ENCODE measurements around the gene TUBB2B.
A peak's percentile ranks its signal among the peaks of the same experiment; 100 is the strongest.
"Not testable (repeated sequence)": the region's sequence is repeated elsewhere in the genome, so short reads cannot be mapped to it uniquely, and the experiment has no call there.

Gene TUBB2B

GRCh38 chr6:3209114-3210023 is 18.1 kb downstream of the TUBB2B start:
- DNase-seq, result peak; percentile 98

GRCh38 chr6:3208775-3209113 is 18.7 kb downstream of the TUBB2B start:
- DNase-seq, result no peak

DNA sequence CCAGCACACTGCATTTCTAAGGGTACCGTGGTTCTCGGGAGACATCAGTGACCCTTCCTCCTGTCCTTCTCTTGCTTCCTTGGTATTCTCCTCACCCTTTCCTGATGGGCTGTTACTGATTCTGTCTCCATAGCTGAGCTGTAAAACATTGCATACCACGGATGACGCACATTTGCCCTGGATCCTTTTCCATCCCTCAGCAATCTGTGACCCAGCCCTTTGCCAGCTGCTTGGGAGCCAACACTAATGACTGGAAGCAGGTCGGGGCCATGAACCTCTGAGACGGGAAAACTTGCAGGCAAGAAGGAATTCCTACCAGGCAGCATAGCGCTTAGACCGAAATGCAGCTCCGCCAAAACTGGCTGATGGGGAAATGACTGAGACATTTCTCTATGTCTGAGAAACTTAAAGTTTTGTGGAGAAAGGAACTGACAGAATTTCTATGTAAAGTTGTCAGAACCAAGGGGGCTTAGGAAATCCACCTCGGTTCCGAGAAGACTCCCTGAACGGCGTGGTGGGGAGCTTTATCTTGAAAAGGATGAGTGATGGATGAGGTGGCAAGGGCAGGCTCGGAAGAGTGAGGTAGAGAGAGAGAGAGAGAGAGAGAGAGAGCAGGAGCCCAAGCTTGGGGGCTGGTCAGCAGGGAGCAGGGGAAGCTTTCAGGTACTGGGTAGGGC is 19.2 kb downstream of the TUBB2B start:
- DNase-seq, result peak; percentile 92

GRCh38 chr6:3206339-3207015 is 21.0 kb downstream of the TUBB2B start:
- DNase-seq, result no peak

GRCh38 chr6:3205913-3206312 is 21.5 kb downstream of the TUBB2B start:
- peak; percentile 97 for DNase-seq

DNA sequence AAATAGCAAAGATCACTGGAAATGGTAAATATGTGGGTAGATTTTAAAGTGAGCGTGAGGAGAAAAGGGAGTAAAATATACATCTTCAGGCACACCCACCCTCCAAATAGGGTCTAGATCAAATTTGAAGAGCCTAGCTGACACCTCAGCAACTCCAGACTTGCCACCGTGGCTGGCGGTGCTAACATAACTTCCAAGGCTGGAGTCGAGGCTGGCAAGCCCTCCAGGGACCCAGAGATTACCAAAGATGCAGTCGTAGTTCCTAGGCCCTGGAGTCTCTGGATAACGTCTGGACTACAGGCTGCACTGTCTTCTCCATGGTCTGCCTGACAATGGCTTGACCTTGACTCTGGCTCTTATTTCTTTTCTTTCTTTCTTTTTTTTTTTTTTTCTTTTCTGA is 22.5 kb downstream of the TUBB2B start:
- DNase-seq, result no peak

DNA sequence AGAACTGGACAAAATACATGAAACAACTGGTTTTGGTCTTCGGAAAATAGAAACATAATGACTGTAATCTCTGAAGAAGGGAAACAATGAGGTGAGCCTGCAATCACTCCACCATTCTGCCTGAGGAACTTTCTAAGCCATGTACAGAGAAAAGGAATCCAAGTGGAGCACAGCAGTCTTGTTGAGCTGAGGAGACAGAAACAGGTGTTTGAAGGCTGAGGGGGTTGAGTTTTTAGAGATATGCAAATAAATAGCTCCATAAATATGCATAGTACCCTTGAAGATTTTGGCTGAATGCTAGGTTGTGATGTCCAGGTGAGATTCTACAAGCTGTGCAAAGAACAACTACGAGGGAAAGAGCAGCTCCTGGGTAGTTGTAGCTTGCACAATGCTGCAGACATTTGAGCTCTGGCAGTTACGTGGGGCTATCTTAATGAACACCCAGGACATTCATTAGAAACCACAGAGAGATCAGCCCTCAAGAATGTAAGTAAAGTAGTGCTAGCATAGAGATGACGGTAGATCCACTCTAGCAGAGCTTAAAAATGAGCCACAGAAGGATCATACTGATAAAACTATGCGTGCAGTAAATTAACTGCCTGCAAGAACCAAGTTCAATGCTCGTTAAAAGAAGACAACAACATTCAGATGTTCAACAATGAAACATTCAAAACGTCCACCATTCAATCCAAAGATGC is 24.3 kb downstream of the TUBB2B start:
- peak; percentile 65 for DNase-seq

GRCh38 chr6:3201388-3201787 is 26.1 kb downstream of the TUBB2B start:
- no peak for DNase-seq

GRCh38 chr6:3200682-3201081 is 26.8 kb downstream of the TUBB2B start:
- no peak for DNase-seq

DNA sequence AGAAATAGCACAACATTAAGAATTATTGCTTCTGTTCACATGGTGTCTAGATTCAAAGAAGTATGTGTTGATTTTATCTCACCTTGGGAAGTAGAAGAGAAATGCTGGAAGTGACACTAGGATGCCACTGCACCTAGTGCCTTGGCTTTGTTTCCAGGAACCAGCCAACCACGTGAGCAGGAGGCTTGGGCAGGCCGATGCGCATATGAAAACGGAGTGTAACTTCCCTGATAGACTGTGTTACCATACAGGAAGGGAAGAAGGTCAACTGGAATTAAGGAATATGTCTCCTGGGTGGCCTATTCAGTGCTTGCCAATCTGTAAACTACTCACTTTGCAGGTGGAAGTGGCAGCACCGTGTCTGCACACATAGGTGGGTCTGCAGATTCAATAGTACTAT is 28.1 kb downstream of the TUBB2B start:
- DNase-seq, result no peak

GRCh38 chr6:3197734-3198133 is 29.7 kb downstream of the TUBB2B start:
- DNase-seq, result not testable (repeated sequence)

DNA sequence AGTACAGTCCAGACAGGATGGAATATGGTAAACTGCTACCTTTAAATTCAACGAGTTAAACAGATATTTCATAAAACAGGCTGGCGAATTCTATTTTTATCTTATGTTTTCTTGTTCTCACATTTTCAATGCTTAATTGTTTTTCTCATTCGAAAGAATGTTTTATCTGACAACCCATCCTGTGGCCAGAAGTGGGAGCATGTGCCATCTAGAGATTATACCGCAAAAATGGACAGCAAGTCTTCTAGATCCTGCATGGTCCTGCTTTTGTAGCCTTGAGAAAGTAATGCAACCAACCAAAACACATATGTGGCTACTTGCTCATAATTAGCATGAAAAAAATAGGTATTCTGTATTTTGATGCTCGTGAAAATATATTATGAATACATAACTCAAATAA is 30.7 kb downstream of the TUBB2B start:
- DNase-seq, result no peak

GRCh38 chr6:3195695-3196497 is 31.6 kb downstream of the TUBB2B start:
- no peak for DNase-seq

DNA sequence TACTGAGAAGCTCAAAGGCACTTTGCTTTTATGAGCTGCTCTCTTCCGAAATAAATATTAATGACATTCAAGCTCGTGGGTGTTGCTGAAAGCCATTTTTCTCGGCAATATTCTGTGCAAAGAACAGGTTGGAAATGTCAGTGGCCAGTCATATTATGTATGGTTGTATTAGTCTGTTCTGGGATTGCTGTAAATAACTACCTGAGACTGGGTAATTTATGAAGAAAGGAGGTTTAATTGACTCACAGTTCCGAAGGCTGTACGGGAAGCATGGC is 32.1 kb downstream of the TUBB2B start:
- no peak for DNase-seq

- DNase-seq, result peak; percentile 37
These were observed 32.7 kb downstream of the TUBB2B start for GRCh38 chr6:3194535-3195419.

DNA sequence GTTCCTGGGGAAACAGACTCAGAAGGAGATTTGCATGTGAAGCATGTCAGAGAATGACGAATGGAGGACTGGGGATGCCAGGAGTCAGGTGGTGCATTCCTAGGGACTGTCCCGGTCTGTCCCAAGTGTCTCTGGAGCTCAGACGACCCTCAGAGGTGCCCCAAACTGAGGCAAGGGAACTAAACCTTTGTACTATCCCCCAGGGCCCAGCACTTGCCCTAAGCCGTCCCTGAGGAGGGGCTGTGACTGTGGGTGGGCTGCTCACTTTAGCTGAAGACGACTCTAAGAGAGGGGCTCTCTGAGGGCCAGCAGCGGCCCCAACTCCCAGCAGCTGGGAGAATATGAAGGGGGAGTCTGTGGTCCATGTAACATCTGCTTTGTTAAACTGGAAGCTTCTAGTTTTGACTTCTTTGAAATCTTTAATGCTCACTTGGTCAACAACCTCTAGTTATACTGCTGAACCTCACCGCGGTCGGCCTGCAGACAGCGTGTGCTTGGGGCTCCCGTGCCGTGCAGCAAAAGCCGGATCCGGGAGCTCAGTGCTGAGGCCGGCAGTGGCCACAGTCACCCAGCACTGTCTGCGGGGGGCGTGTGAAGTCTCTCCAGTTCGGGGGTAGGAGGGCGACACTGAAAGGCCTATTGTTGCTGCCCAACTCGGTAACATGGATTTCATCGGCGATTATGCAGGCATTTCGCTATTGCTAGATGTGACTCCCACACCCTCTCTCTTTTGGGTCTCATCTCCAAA is 34.2 kb downstream of the TUBB2B start:
- DNase-seq, result no peak

DNA sequence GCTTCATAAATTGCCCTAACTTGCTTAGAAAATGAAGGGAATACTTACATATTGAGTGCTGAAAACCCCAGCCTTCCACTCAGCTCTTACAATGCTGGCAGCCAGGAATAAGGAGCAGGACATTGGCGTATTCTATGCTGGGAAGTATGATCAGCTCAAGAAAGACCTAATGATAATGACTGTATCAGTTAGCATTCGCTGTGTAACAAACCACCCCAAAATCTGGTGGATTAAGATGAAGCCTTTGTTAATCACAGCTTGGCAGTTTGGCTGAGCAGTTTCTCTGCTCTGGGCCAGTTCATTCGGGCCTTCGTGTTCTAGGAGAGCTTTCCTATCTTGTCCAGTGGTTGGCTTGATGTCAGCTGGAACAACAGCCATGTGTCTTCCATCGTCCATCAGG is 36.7 kb downstream of the TUBB2B start:
- no peak for DNase-seq

DNA sequence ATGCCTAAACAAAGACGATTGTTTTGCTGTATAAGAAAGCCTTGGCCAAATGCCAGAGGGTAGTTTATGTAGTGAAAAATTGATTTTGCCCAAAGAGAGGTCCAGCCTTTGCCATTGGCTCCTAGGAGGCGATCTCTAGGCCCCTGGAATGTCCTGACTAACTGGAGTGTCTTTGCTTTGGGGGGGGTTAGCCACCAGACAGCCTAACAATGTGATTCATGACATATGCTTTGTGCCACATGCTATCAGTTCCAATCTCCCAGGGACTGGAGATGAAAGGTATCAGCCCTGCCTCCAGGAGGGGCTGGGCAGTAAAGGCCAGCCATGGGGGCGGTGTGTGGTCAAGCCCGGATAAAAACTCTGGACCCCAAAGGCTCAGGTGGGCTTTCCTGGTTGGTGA is 37.4 kb downstream of the TUBB2B start:
- no peak for DNase-seq

GRCh38 chr6:3189192-3189591 is 38.3 kb downstream of the TUBB2B start:
- not testable (repeated sequence) for DNase-seq

- no peak for DNase-seq
These were observed 39.2 kb downstream of the TUBB2B start for GRCh38 chr6:3188262-3188661.

- DNase-seq, result no peak
These were observed 40.5 kb downstream of the TUBB2B start for GRCh38 chr6:3186974-3187382.

All from fibroblast of skin of right quadriceps (primary cell).